Kidney (tissue), 14 donors: ENCODE data around the gene KRT82. TPM values are rescaled to one million over a fixed set of nuclear protein-coding genes. Genes with fewer than 3 reads are reported as not detected.
A peak's percentile ranks its signal among the peaks of the same experiment; 100 is the strongest.

ENCODE experiments used
- DNase-seq, 5 donors: peaks; one replicate each; pipeline ENCODE4 v3.0.0-alpha.2; 2013 to 2020
- FAIRE-seq: peaks from 2 replicates; lab custom pipeline; 2012; peaks lifted over from hg19 to GRCh38; lab: Jason Lieb, UNC
- H3K27ac ChIP-seq, 2 donors: one replicate each; pipeline ENCODE4 v1.7.0; 2013; ENCODE audit warnings: low read depth in 2 of 2, low read length in 2 of 2, inconsistent platforms in 1 of 2
- H3K27me3 ChIP-seq: one replicate; pipeline ENCODE4 v1.7.1; 2013; ENCODE audit warnings: low read length, inconsistent platforms; ENCODE audit not compliant: control insufficient read depth, insufficient read depth
- H3K36me3 ChIP-seq, 3 donors: one replicate each; pipeline versions ENCODE4 v1.7.0 to v1.7.1; 2013; ENCODE audit warnings: low read length in 3 of 3, control low read depth in 1 of 3, inconsistent platforms in 1 of 3; ENCODE audit not compliant: insufficient read depth in 3 of 3, control insufficient read depth in 2 of 3
- H3K4me1 ChIP-seq, 3 donors: one replicate each; pipeline versions ENCODE4 v1.7.0 to v1.7.1; 2013; ENCODE audit warnings: low read length in 3 of 3, inconsistent platforms in 1 of 3, low read depth in 1 of 3; ENCODE audit not compliant: control insufficient read depth in 2 of 3, insufficient read depth in 2 of 3
- H3K4me3 ChIP-seq, 3 donors: one replicate each; pipeline versions ENCODE4 v1.7.0 to v1.8.1; 2013; ENCODE audit warnings: low read length in 3 of 3, control low read depth in 1 of 3, inconsistent platforms in 1 of 3
- H3K9ac ChIP-seq, 3 donors: one replicate each; pipeline versions ENCODE4 v1.7.0 to v1.7.1; 2013; ENCODE audit warnings: low read length in 3 of 3, control low read depth in 1 of 3, inconsistent platforms in 1 of 3
- H3K9me3 ChIP-seq, 3 donors: one replicate each; pipeline versions ENCODE4 v1.7.0 to v1.7.1; 2013; ENCODE audit warnings: low read length in 3 of 3, control low read depth in 1 of 3, inconsistent platforms in 1 of 3; ENCODE audit not compliant: control insufficient read depth in 2 of 3, insufficient read depth in 1 of 3
- CTCF ChIP-seq: IDR thresholded peaks from 3 replicates; pipeline ENCODE4 v1.5.1; 2012; ENCODE audit warnings: mild to moderate bottlenecking, moderate library complexity, borderline replicate concordance; ENCODE audit not compliant: insufficient read depth; ENCODE audit errors: extremely low read depth
- intact Hi-C: fragments of 100-400 bp; cut with DNase I; formaldehyde crosslinking; loops from one replicate; pipeline ENCODE4 v1.11.1; 2022
- polyA plus RNA-seq: library from polyadenylated mRNA; stranded (reverse); fragments of 350-450 nt; fragmentation: Illumina TruSeq; extraction: RNeasy Lipid Tissue Mini Kit (QIAGEN cat#74804); gene quantifications from one replicate; pipeline ENCODE4 v1.2.3, GENCODE V29; 2014; ENCODE audit warnings: low read depth, low replicate concordance; ENCODE audit not compliant: insufficient read depth
- total RNA-seq: library from RNA; stranded (reverse); fragmentation: NEBNext Ultra II Directional; extraction: Animal tissue kit (Norgen Biotek cat#: 25700); gene quantifications from one replicate; pipeline ENCODE4 v1.2.1, GENCODE V29; 2021
- donor health status: control.
- donor health status: control.
- donor health status: control.
- donor health status: control.
- donor health status: control.
- donor health status: DM: yes; HTN: yes; CAD: no.
- donor health status: Normal renal cell carcinoma (clear cell type).

Gene KRT82
- total and polyA plus RNA-seq, 2 donors from 2014 or later: not detected

DNA sequence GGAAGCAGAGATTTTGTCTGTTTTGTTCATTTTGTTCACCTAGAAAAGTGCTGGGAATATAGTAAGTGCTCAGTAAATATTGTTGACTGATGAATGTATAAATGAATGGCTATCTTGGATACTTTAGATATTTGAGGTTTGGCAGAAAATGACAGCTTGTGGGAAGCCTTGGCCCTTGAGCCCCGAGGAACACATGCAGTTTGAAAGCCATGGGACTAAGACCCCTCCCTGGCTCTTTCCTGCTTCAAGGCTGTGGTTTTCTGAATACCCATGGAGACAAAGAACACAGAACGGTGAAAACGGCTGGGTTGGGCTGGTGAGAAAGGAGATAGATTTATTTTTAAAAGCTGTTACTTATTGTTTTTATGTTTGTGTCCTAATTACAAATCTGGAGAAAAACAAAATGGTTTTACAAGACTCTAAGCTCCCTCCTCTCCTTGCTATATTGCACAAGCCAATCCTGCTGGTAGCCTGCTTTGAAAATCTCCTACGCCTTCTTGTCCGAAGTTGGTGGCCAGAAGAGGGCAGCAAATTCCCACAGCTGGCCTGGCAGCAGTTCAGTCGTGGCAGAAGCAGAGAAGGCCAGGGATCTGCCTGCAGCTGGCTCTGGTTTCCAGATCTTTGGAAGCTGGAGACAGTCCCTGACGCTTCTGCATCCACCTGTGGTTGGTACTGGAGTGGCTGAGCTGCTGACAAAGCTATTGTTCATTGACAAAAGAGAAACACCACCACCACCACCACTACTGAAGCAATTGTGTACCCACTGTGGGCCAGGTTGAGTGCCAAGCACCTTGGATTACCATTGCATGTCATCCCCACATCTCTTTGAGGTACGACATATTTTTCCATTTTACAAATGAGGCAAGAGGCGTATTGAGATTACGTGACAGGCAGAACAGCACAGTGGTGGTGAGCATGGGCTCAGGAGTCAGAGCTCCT is 33.6 kb downstream of the KRT82 start:
- H3K4me3 ChIP-seq: no peak overlapping the region
- peaks cover 0 to 3% (median 0%) of the 10 kb centered on the region in 3 donors for H3K9me3 ChIP-seq
- H3K4me1 ChIP-seq: peaks cover 0 to 11% (median 10%) of the 10 kb centered on the region in 3 donors
- no peaks in the 10 kb centered on the region for H3K36me3 ChIP-seq
- FAIRE-seq (peak; percentile 91), DNase-seq (peak; percentile 88 to 92 (median 88))
- intact Hi-C loops: loop anchor here (10.0 kb wide), 1 partner anchor 502 kb away; no protein-coding TSS in a partner anchor
- no peaks in the 10 kb centered on the region for H3K27me3 ChIP-seq
- H3K9ac ChIP-seq: no peak overlapping the region
- TF ChIP-seq CTCF: peak; percentile 93
- H3K27ac ChIP-seq: no peak overlapping the region

DNA sequence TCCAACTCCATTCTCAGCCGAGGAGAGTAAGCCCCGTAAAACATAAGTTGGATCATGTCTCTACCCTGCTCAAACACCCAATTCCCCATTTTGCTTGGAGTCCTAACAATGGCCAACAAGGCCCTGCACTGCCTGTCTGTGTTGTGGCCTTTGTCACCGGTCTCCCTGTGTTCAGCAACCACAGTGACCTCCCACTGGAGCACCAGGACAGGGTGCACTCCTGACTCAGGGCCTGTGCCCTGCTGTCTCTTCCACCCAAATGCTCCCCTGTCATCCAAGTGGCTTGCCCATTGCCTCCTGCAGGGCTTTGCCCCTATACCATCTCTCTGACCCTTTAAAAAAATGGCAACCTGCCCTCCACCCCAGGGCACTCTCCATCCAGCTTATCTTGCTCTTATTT is 34.4 kb downstream of the KRT82 start:
- no peak overlapping the region for H3K9ac ChIP-seq
- no peak for DNase-seq
- no peaks in the 10 kb centered on the region for H3K36me3 ChIP-seq
- no peak overlapping the region for H3K27ac ChIP-seq
- peaks cover 0 to 11% (median 10%) of the 10 kb centered on the region in 3 donors for H3K4me1 ChIP-seq
- no peak for FAIRE-seq
- H3K4me3 ChIP-seq: no peak overlapping the region
- intact Hi-C loops: loop anchor here (10.0 kb wide), 1 partner anchor 503 kb away; no protein-coding TSS in a partner anchor
- peaks cover 0 to 3% (median 0%) of the 10 kb centered on the region in 3 donors for H3K9me3 ChIP-seq
- TF ChIP-seq CTCF: no peak
- H3K27me3 ChIP-seq: no peaks in the 10 kb centered on the region

DNA sequence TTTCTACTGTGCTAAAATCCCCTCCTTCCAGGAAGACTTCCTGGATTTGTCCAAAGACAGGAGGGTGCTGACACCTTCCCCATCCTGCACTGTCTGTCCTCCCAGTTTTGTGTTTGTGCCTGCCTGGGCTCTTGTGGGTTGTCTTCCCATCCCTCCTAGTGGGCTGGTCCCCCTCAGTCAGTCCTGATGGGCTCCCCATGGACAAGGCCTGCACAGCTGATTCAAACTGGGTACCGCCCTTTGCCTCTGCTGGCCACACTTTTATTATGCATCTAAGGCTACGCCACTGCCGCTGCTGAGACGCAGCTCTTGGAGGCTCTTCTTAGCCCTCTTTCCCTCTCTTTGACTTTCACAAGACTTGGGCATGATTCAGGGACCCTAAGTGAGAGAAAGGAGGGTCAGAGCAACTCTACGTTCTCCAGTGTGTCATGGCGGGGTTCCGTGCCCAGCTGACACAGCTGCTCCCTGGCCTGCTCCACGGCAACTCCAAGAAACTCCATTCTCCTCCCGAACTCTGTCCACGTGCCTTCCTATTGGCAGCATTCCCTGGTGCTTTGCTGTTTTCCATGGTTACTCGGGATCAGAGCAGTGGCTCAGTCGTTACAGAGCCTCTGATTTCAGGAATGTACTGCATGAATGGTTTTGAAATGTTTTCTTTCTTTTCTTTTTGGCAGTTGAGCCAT is 35.1 kb downstream of the KRT82 start:
- FAIRE-seq: no peak
- no peak for TF ChIP-seq CTCF
- Histone ChIP-seq H3K4me3 (no peak overlapping the region), H3K9ac (no peak overlapping the region), H3K4me1 (peaks cover 0 to 11% (median 10%) of the 10 kb centered on the region in 3 donors), H3K9me3 (peaks cover 0 to 3% (median 0%) of the 10 kb centered on the region in 3 donors), H3K27me3 (no peaks in the 10 kb centered on the region), H3K27ac (peak overlapping the region in 1 of 2 donors; percentile 21), H3K36me3 (no peaks in the 10 kb centered on the region)
- DNase-seq: peak in 4 of 5 donors; percentile 33 to 84 (median 58)
- intact Hi-C loops: loop anchor here (10.0 kb wide), 1 partner anchor 504 kb away; no protein-coding TSS in a partner anchor
